Femur (tissue), 1 donor: ENCODE results near the gene MYLK.
A peak's percentile ranks its signal among the peaks of the same experiment; 100 is the strongest.

Experiments
- DNase-seq: peaks from one replicate; pipeline ENCODE4 v3.0.0-alpha.2; 2017

The MYLK gene

GRCh38 chr3:123871946-123872345, 12.2 kb downstream of the MYLK start:
- DNase-seq: no peak

GRCh38 chr3:123870033-123870432, 14.1 kb downstream of the MYLK start:
- no peak for DNase-seq

GRCh38 chr3:123869165-123869564, 15.0 kb downstream of the MYLK start:
- DNase-seq: no peak

- no peak for DNase-seq
Observed at GRCh38 chr3:123864706-123865105, 19.4 kb downstream of the MYLK start.

- DNase-seq: no peak
Observed at GRCh38 chr3:123862152-123862551, 22.0 kb downstream of the MYLK start.

GRCh38 chr3:123861081-123861836, 22.9 kb downstream of the MYLK start:
- no peak for DNase-seq

- no peak for DNase-seq
Observed at GRCh38 chr3:123859177-123859576, 25.0 kb downstream of the MYLK start.

- DNase-seq: no peak
Observed at GRCh38 chr3:123854905-123855304, 29.2 kb downstream of the MYLK start.

- DNase-seq: no peak
Observed at GRCh38 chr3:123853686-123854372, 30.3 kb downstream of the MYLK start.

- DNase-seq: no peak
Observed at GRCh38 chr3:123847209-123847608, 36.9 kb downstream of the MYLK start.

GRCh38 chr3:123843668-123844067, 40.5 kb downstream of the MYLK start:
- no peak for DNase-seq

GRCh38 chr3:123842711-123843110, 41.4 kb downstream of the MYLK start:
- no peak for DNase-seq

- no peak for DNase-seq
Observed at GRCh38 chr3:123841476-123842238, 42.5 kb downstream of the MYLK start.

GRCh38 chr3:123840961-123841360, 43.2 kb downstream of the MYLK start:
- no peak for DNase-seq

- no peak for DNase-seq
Observed at GRCh38 chr3:123837858-123838257, 46.3 kb downstream of the MYLK start.

GRCh38 chr3:123834631-123835030, 49.5 kb downstream of the MYLK start:
- no peak for DNase-seq

GRCh38 chr3:123833398-123833785, 50.7 kb downstream of the MYLK start:
- DNase-seq: no peak

GRCh38 chr3:123832692-123833397, 51.3 kb downstream of the MYLK start:
- DNase-seq: no peak

- peak; percentile 40 for DNase-seq
Observed at GRCh38 chr3:123831420-123831819, 52.7 kb downstream of the MYLK start.

- DNase-seq: no peak
Observed at GRCh38 chr3:123821920-123822319, 62.2 kb downstream of the MYLK start.

GRCh38 chr3:123819949-123820348, 64.2 kb downstream of the MYLK start:
- no peak for DNase-seq

- DNase-seq: no peak
Observed at GRCh38 chr3:123818921-123819429, 65.2 kb downstream of the MYLK start.
